Ascending aorta (tissue), 2 donors: ENCODE results near the gene SERAC1. TPM values are rescaled to one million over a fixed set of nuclear protein-coding genes. Genes with fewer than 3 reads are reported as not detected.
"Not testable (repeated sequence)": the region's sequence is repeated elsewhere in the genome, so short reads cannot be mapped to it uniquely, and the experiment has no call there.

Experiments
- DNase-seq, 2 donors: peaks; one replicate each; pipeline ENCODE4 v3.0.0-alpha.2; 2019; ENCODE audit warnings: low spot score in 2 of 2
- H3K27ac ChIP-seq, 2 donors: fragments of 200-600 bp; sonication (generic); one replicate each; pipeline ENCODE4 v1.5.1; 2016 to 2017; ENCODE audit warnings: mild to moderate bottlenecking in 1 of 2
- H3K27me3 ChIP-seq: fragments of 200-600 bp; sonication (generic); one replicate; pipeline ENCODE4 v1.5.1; 2017
- H3K36me3 ChIP-seq, 2 donors: fragments of 200-600 bp; sonication (generic); one replicate each; pipeline ENCODE4 v1.5.1; 2016
- H3K4me1 ChIP-seq, 2 donors: fragments of 200-600 bp; sonication (generic); one replicate each; pipeline ENCODE4 v1.5.1; 2016 to 2017; ENCODE audit warnings: mild to moderate bottlenecking in 1 of 2
- H3K4me3 ChIP-seq, 2 donors: fragments of 200-600 bp; sonication (generic); one replicate each; pipeline ENCODE4 v1.5.1; 2016 to 2017; ENCODE audit warnings: mild to moderate bottlenecking in 1 of 2
- H3K9me3 ChIP-seq, 2 donors: fragments of 200-600 bp; sonication (generic); one replicate each; pipeline ENCODE4 v1.5.1; 2016
- intact Hi-C: fragments of 100-400 bp; cut with DNase I; formaldehyde crosslinking; loops from one replicate; pipeline ENCODE4 v1.15.1; 2023
- total RNA-seq: library from RNA; depleted of rRNA; stranded (reverse); fragments of >200 nt; gene quantifications from one replicate; pipeline ENCODE4 v1.1.0, GENCODE V29; 2016
- TF ChIP-seq, protein P1 (sequence below), 3 experiments: fragments of 200-600 bp in 2 of 3; fragments of 450-650 bp in 1 of 3; sonication (generic) in 2 of 3; IDR thresholded peaks; one replicate each; pipeline ENCODE4 v1.5.1; 2016 to 2019; ENCODE audit warnings: antibody characterized with exemption in 3 of 3, mild to moderate bottlenecking in 1 of 3, moderate library complexity in 1 of 3

The SERAC1 gene
- total RNA-seq: 9.3 TPM

DNA sequence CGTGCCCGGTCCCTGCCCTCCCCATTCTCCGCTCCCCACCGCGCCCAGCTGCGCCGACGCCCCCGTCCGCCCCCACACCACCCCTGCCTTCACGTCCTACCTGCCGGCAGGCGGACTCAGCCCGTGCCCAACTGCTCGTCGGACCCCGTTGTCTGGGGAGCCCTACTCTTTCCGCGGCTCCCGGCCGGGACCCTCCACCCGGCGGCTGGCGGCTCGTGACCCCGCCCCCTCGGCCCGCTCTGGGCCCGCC lies at the start of gene SERAC1:
Gene SERAC1, minus strand, starts transcription at position 223 of the 250 bp plus-strand sequence. CDS start 9,899 bp downstream, outside the sequence.
- TF ChIP-seq, protein P1, sequence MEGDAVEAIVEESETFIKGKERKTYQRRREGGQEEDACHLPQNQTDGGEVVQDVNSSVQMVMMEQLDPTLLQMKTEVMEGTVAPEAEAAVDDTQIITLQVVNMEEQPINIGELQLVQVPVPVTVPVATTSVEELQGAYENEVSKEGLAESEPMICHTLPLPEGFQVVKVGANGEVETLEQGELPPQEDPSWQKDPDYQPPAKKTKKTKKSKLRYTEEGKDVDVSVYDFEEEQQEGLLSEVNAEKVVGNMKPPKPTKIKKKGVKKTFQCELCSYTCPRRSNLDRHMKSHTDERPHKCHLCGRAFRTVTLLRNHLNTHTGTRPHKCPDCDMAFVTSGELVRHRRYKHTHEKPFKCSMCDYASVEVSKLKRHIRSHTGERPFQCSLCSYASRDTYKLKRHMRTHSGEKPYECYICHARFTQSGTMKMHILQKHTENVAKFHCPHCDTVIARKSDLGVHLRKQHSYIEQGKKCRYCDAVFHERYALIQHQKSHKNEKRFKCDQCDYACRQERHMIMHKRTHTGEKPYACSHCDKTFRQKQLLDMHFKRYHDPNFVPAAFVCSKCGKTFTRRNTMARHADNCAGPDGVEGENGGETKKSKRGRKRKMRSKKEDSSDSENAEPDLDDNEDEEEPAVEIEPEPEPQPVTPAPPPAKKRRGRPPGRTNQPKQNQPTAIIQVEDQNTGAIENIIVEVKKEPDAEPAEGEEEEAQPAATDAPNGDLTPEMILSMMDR (IDR thresholded peaks at IDR 0.05): no peak
- H3K4me3 ChIP-seq: peak within 1 kb of the TSS; percentile 79 to 86
- peaks cover 11 to 36% of the 10 kb centered on the region in 2 donors for H3K4me1 ChIP-seq
- DNase-seq: no peak
- no peaks in the 10 kb centered on the region for H3K27me3 ChIP-seq
- H3K27ac ChIP-seq: peak within 1 kb of the TSS; percentile 94 to 99
- H3K36me3 ChIP-seq: no peaks in the 10 kb centered on the region
- no peaks in the 10 kb centered on the region for H3K9me3 ChIP-seq
- intact Hi-C loops: loop anchor here (5.0 kb wide), 1 partner anchor 186 kb away; the partner anchor contains the start of gene SYNJ2

DNA sequence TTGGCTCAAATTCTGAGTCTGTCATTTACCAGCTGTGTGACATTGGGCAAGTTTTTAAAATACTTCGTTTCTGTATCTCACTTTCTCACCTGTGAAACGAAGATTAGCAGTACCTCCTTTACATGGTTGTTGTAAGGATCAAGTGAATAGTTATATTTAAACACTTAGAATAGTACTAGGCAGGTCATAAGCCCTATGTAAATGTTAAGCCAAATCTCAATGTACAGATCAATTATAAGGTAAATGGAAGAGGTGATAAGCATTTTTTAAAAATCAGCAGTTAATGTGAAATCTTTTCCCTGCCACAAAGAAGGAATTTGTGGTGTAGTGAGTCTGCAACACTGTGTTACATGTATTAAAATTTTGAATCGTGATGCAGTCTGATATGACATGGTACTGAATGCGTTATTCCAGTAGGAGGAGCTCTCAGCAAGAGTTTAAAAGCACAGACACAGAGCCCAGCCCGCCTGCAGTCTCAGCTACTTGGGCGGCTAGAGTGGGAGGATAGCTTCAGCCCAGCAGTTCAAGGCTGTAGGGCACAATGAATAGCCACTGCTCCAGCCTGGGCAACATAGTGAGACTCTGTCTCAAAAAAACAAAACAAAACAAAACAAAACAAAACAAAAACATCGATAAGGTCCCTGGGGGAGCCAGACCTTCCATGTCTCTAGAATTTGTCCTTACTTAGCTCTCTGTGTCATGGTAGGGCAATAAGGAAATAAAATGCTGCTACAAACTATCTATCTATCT lies 46.0 kb upstream of the SERAC1 start:
- no peak for DNase-seq
- H3K27ac ChIP-seq: no peak overlapping the region
- H3K4me1 ChIP-seq: no peaks in the 10 kb centered on the region
- no peaks in the 10 kb centered on the region for H3K36me3 ChIP-seq
- TF ChIP-seq, protein P1 (IDR thresholded peaks at IDR 0.05): peak; percentile 41 to 65 (median 61)
- intact Hi-C loops: no loop called here
- H3K27me3 ChIP-seq: no peaks in the 10 kb centered on the region
- no peak overlapping the region for H3K4me3 ChIP-seq
- no peaks in the 10 kb centered on the region for H3K9me3 ChIP-seq

DNA sequence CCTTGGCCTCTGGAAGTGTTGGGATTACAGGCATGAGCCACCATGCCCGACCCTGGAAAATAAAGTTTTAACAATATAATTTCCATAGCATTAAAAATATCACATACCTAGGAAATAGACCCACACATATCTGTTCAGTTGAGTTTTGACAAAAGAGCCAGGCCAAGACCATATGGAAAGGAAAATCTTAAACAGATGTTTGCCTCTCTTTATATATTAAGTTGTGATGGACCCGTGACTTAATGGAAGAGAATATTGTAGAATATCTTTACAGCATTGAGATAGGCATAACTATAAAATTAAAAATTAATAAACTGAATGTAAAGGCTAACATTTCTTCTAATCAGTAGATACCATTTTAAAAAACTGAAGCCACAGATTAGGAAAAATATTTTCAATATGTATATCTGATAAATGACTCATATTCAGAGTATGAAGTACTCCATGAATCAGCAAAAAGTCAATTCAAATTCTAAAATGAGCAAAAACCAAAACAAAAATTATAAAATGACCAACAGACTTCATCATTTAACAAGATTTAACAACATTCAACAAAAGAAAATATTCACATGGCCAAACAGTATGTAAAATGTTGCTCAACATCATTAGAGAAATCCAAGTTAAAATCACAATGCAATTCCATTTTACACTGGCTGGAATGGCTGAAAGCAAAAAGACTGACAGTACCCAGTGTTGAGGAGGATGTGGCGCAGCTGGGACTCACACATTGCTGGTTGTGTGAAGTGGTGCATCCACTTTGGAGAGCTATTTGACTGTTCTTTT lies 43.4 kb upstream of the SERAC1 start:
- TF ChIP-seq, protein P1 (IDR thresholded peaks at IDR 0.05): no peak
- no peak overlapping the region for H3K27ac ChIP-seq
- no peaks in the 10 kb centered on the region for H3K36me3 ChIP-seq
- H3K4me3 ChIP-seq: no peak overlapping the region
- intact Hi-C loops: no loop called here
- no peaks in the 10 kb centered on the region for H3K4me1 ChIP-seq
- DNase-seq: no peak
- no peaks in the 10 kb centered on the region for H3K9me3 ChIP-seq
- no peaks in the 10 kb centered on the region for H3K27me3 ChIP-seq

DNA sequence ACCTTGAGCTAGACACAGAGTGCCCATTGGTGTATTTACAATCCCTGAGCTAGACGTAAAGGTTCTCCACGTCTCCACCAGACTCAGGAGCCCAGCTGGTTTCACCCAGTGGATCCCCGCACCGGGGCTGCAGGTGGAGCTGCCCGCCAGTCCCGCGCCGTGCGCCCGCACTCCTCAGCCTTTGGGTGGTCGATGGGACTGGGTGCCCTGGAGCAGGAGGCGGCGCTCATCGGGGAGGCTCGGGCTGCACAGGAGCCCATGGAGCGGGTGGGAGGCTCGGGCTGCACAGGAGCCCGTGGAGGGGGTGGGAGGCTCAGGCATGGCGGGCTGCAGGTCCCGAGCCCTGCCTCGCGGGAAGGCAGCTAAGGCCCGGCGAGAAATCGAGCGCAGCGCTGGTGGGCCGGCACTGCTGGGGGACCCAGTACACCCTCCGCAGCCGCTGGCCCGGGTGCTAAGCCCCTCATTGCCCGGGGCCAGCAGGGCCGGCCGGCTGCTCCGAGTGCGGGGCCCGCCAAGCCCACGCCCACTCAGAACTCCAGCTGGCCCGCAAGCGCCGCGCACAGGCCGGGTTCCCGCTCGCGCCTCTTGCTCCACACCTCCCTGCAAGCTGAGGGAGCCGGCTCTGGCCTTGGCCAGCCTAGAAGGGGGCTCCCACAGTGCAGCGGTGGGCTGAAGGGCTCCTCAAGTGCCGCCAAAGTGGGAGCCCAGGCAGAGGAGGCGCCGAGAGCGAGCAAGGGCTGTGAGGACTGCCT lies 41.7 kb upstream of the SERAC1 start:
- H3K4me1 ChIP-seq, H3K4me3 ChIP-seq, intact Hi-C loops, H3K27ac ChIP-seq, H3K9me3 ChIP-seq, H3K36me3 ChIP-seq, H3K27me3 ChIP-seq, DNase-seq: not testable (repeated sequence)

DNA sequence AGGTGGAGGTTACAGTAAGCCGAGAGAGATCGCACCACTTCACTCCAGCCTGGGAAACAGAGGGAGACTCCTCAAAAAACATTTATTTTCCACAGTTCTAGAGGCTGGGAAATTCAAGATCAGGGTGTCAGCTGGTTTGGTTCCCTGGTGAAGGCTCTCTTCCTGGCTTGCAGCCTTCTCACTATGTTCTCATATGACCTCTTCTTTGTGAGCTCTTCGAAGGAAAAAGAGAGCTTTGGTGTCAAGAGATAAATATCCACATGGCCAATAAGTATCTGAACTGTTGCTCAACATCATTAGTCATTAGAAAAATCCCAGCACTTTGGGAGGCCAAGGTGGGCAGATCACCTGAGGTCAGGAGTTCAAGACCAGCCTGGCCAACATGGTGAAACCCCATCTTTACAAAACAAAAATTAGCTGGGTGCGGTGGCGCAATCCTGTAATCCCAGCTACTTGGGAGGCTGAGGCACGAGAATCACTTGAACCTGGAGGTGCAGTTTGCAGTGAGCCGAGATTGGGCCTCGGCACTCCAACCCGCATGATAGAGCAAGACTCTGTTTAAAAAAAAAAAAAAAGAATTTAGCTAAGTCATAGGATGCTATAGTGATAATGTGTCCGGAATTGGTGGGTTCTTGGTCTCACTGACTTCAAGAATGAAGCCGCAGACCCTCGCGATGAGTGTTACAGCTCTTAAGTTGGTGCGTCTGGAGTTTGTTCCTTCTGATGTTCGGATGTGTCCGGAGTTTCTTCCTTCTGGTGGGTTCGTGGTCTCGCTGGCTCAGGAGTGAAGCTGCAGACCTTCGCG lies 40.4 kb upstream of the SERAC1 start:
- H3K27me3 ChIP-seq, H3K9me3 ChIP-seq, H3K27ac ChIP-seq, H3K36me3 ChIP-seq, intact Hi-C loops, H3K4me3 ChIP-seq, DNase-seq, H3K4me1 ChIP-seq: not testable (repeated sequence)

DNA sequence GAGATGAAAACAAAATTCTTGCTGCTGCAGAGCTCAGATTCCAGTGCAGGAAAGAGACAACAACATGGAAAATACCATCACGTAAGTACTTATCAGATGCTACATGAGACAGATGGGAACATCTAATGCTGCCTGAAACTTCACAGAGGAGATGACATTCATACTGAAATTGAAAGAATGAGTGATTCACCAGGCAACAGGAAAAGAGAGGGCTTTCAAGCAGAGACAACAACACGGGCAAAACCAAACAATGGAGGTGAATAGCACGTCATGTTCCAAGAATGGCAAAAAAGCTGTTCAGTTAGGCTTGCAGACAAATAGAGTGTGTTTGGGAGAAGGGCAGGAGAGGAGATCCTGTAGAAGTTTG lies 39.3 kb upstream of the SERAC1 start:
- H3K4me3 ChIP-seq: no peak overlapping the region
- TF ChIP-seq, protein P1 (IDR thresholded peaks at IDR 0.05): no peak
- no peak for DNase-seq
- no peaks in the 10 kb centered on the region for H3K36me3 ChIP-seq
- no peak overlapping the region for H3K27ac ChIP-seq
- no peaks in the 10 kb centered on the region for H3K9me3 ChIP-seq
- no peaks in the 10 kb centered on the region for H3K4me1 ChIP-seq
- intact Hi-C loops: no loop called here
- H3K27me3 ChIP-seq: no peaks in the 10 kb centered on the region
